GM18498 (cell line): ENCODE data around the gene MAN2C1.
"Not testable (repeated sequence)": the region's sequence is repeated elsewhere in the genome, so short reads cannot be mapped to it uniquely, and the experiment has no call there.

Experiments
- ATAC-seq: cut with Tn5 transposase; IDR thresholded peaks from one replicate; pipeline ENCODE4 v1.9.1; 2021; ENCODE audit warnings: mild to moderate bottlenecking, moderate library complexity; ENCODE audit not compliant: unreplicated experiment

The MAN2C1 gene

GRCh38 chr15:75313116-75313845, 55.1 kb downstream of the MAN2C1 start:
- ATAC-seq, result no peak

GRCh38 chr15:75312548-75312947, 55.9 kb downstream of the MAN2C1 start:
- ATAC-seq, result not testable (repeated sequence)

- ATAC-seq, result no peak
Measured at GRCh38 chr15:75309711-75310110, 58.7 kb downstream of the MAN2C1 start.

- ATAC-seq, result no peak
Measured at GRCh38 chr15:75307778-75308390, 60.5 kb downstream of the MAN2C1 start.

GRCh38 chr15:75306188-75306587, 62.2 kb downstream of the MAN2C1 start:
- ATAC-seq, result no peak
